H1 (cell line): Measurements from ENCODE around the gene PELI2. TPM values are rescaled to one million over a fixed set of nuclear protein-coding genes. Genes with fewer than 3 reads are reported as not detected.
A peak's percentile ranks its signal among the peaks of the same experiment; 100 is the strongest.

Experiments
- CTCF ChIA-PET: fragments of 300-600 bp; sonication (Branson Sonifier 250); formaldehyde crosslinking; loops from one replicate; lab custom pipeline; 2021; ENCODE audit not compliant: partially characterized antibody; lab: Charles Lee
- POLR2A ChIA-PET: fragments of 300-600 bp; sonication (Branson Sonifier 250); formaldehyde crosslinking; loops from one replicate; lab custom pipeline; 2021; ENCODE audit warnings: inconsistent platforms; ENCODE audit not compliant: partially characterized antibody; lab: Charles Lee
- DNase-seq, 2 experiments: peaks; one replicate each; pipeline versions ENCODE4 v3.0.0 to v3.0.0-alpha.2; 2010 to 2022; ENCODE audit warnings: low spot score in 2 of 2, low read depth in 1 of 2, mixed read lengths in 1 of 2
- FAIRE-seq: peaks from 2 replicates; lab custom pipeline; 2011; peaks lifted over from hg19 to GRCh38; lab: Jason Lieb, UNC
- H2AFZ ChIP-seq: 2 replicates; pipeline ENCODE4 v1.8.1; 2012; ENCODE audit warnings: low read length, inconsistent platforms
- H2AK5ac ChIP-seq: 2 replicates; pipeline ENCODE4 v1.6.1; 2013; ENCODE audit warnings: low read depth, low read length
- H2BK120ac ChIP-seq: replicated peaks from 2 replicates; pipeline ENCODE3; 2013; ENCODE audit warnings: low read depth, low read length, inconsistent platforms
- H2BK12ac ChIP-seq: 2 replicates; pipeline ENCODE4 v1.6.1; 2013; ENCODE audit warnings: low read depth, low read length
- H2BK15ac ChIP-seq: 2 replicates; pipeline ENCODE4 v1.6.1; 2013; ENCODE audit warnings: low read length
- H2BK20ac ChIP-seq: 2 replicates; pipeline ENCODE4 v1.6.1; 2013; ENCODE audit warnings: low read length
- H2BK5ac ChIP-seq: 2 replicates; pipeline ENCODE4 v1.6.1; 2013; ENCODE audit warnings: low read depth, low read length
- H3K14ac ChIP-seq: 2 replicates; pipeline ENCODE4 v1.6.1; 2013; ENCODE audit warnings: inconsistent platforms; ENCODE audit not compliant: insufficient read length
- H3K18ac ChIP-seq: 2 replicates; pipeline ENCODE4 v1.6.1; 2013; ENCODE audit warnings: low read length; ENCODE audit errors: extremely low read depth
- H3K23ac ChIP-seq: 2 replicates; pipeline ENCODE4 v1.6.1; 2013; ENCODE audit warnings: inconsistent platforms; ENCODE audit not compliant: insufficient read length
- H3K23me2 ChIP-seq: 2 replicates; pipeline ENCODE4 v1.6.1; 2013; ENCODE audit warnings: low read depth, low read length
- H3K27ac ChIP-seq: 2 replicates; pipeline ENCODE4 v1.6.1; 2011; ENCODE audit warnings: low read depth, low read length, inconsistent platforms
- H3K27me3 ChIP-seq, 4 experiments: replicated peaks in 1 of 4; 1 replicate in 1 of 4; 2 replicates in 3 of 4; pipeline versions ENCODE4 v1.6.1 to v1.8.1; 2011 to 2013; ENCODE audit warnings: low read length in 3 of 4, mild to moderate bottlenecking in 3 of 4, inconsistent platforms in 2 of 4, mixed read lengths in 2 of 4, moderate library complexity in 1 of 4; ENCODE audit not compliant: control insufficient read depth in 3 of 4, insufficient read depth in 3 of 4; ENCODE audit errors: extremely low read depth in 1 of 4
- H3K36me3 ChIP-seq, 4 experiments: 2 replicates each; pipeline versions ENCODE4 v1.6.1 to v1.8.1; 2011 to 2013; ENCODE audit warnings: mild to moderate bottlenecking in 4 of 4, low read length in 3 of 4, moderate library complexity in 2 of 4, control low read depth in 1 of 4, inconsistent platforms in 1 of 4; ENCODE audit not compliant: insufficient read depth in 4 of 4, control insufficient read depth in 2 of 4
- H3K4ac ChIP-seq: replicated peaks from 2 replicates; pipeline ENCODE3; 2013; ENCODE audit warnings: low read length, low read depth, mixed read lengths, inconsistent platforms; ENCODE audit not compliant: insufficient read length
- H3K4me1 ChIP-seq, 4 experiments: replicated peaks in 1 of 4; 1 replicate in 1 of 4; 2 replicates in 3 of 4; pipeline versions ENCODE4 v1.6.1 to v1.8.1; 2011 to 2013; ENCODE audit warnings: low read length in 3 of 4, inconsistent platforms in 2 of 4, mixed read lengths in 1 of 4; ENCODE audit not compliant: insufficient read depth in 4 of 4, control insufficient read depth in 3 of 4
- H3K4me2 ChIP-seq, 2 experiments: 2 replicates each; pipeline versions ENCODE4 v1.6.1 to v1.8.1; 2011 to 2013; ENCODE audit warnings: low read depth in 2 of 2, low read length in 2 of 2, control low read depth in 1 of 2, inconsistent platforms in 1 of 2, mild to moderate bottlenecking in 1 of 2; ENCODE audit not compliant: insufficient read depth in 1 of 2
- H3K4me3 ChIP-seq, 4 experiments: fragments of 200-600, 300-600 bp in 1 of 4; sonication (generic), shearing (Covaris generic), sonication (Bioruptor Twin) in 1 of 4; 2 replicates each; pipeline versions ENCODE4 v1.5.1 to v1.8.1; 2011 to 2016; ENCODE audit warnings: low read length in 4 of 4, low read depth in 3 of 4, control low read depth in 2 of 4, inconsistent platforms in 2 of 4, mild to moderate bottlenecking in 2 of 4, mixed read lengths in 1 of 4, moderate library complexity in 1 of 4; ENCODE audit not compliant: insufficient read depth in 2 of 4; ENCODE audit errors: extremely low read depth in 1 of 4
- H3K56ac ChIP-seq: replicated peaks from 2 replicates; pipeline ENCODE3; 2013; ENCODE audit warnings: low read depth, mild to moderate bottlenecking, mixed read lengths, low read length, inconsistent platforms; ENCODE audit not compliant: insufficient read length
- H3K79me1 ChIP-seq: 2 replicates; pipeline ENCODE4 v1.6.1; 2013; ENCODE audit warnings: low read depth, low read length, control low read depth
- H3K79me2 ChIP-seq, 2 experiments: 2 replicates each; pipeline versions ENCODE4 v1.6.1 to v1.8.1; 2012 to 2013; ENCODE audit warnings: low read length in 2 of 2, mild to moderate bottlenecking in 2 of 2, inconsistent platforms in 1 of 2; ENCODE audit not compliant: insufficient read depth in 2 of 2, control insufficient read depth in 1 of 2
- H3K9ac ChIP-seq, 4 experiments: replicated peaks in 1 of 4; 1 replicate in 1 of 4; 2 replicates in 3 of 4; pipeline versions ENCODE4 v1.6.1 to v1.8.1; 2011 to 2013; ENCODE audit warnings: low read depth in 3 of 4, low read length in 3 of 4, control low read depth in 2 of 4, mild to moderate bottlenecking in 2 of 4, moderate library complexity in 2 of 4, inconsistent platforms in 1 of 4; ENCODE audit errors: extremely low read depth in 1 of 4
- H3K9me3 ChIP-seq, 2 experiments: 2 replicates each; pipeline versions ENCODE4 v1.6.1 to v1.8.1; 2012 to 2013; ENCODE audit warnings: mild to moderate bottlenecking in 2 of 2, moderate library complexity in 2 of 2, control low read depth in 1 of 2, inconsistent platforms in 1 of 2, low read depth in 1 of 2, low read length in 1 of 2, mixed read lengths in 1 of 2; ENCODE audit not compliant: insufficient read depth in 2 of 2
- H4K20me1 ChIP-seq, 2 experiments: replicated peaks in 1 of 2; 2 replicates each; pipeline versions ENCODE3 to v1.8.1; 2011 to 2013; ENCODE audit warnings: inconsistent platforms in 2 of 2, low read length in 2 of 2, mild to moderate bottlenecking in 1 of 2; ENCODE audit not compliant: insufficient read depth in 2 of 2, control insufficient read depth in 1 of 2
- H4K5ac ChIP-seq: 2 replicates; pipeline ENCODE4 v1.6.1; 2013; ENCODE audit warnings: low read length, low read depth, mixed read lengths, inconsistent platforms; ENCODE audit not compliant: insufficient read length
- H4K8ac ChIP-seq: 2 replicates; pipeline ENCODE4 v1.8.0; 2013; ENCODE audit warnings: mild to moderate bottlenecking, moderate library complexity, low read length, inconsistent platforms; ENCODE audit not compliant: insufficient read depth; ENCODE audit errors: extremely low read depth
- H4K91ac ChIP-seq: replicated peaks from 2 replicates; pipeline ENCODE3; 2013; ENCODE audit warnings: low read length, mixed read lengths, inconsistent platforms; ENCODE audit not compliant: insufficient read length
- ASH2L ChIP-seq: fragments of 200-600, 300-600 bp; sonication (generic); IDR thresholded peaks from one replicate; pipeline ENCODE4 v1.7.1; 2017; ENCODE audit warnings: low read length
- CTBP2 ChIP-seq: IDR thresholded peaks from 2 replicates; pipeline ENCODE4 v1.7.0; 2011; ENCODE audit warnings: borderline replicate concordance, mild to moderate bottlenecking, moderate library complexity, mixed read lengths, low read length; ENCODE audit not compliant: insufficient read depth, insufficient read length
- EGR1 ChIP-seq: IDR thresholded peaks from 2 replicates; pipeline ENCODE4 v1.6.1; 2011; ENCODE audit warnings: low read depth, low read length, borderline replicate concordance
- JUN ChIP-seq: IDR thresholded peaks from 2 replicates; pipeline ENCODE4 v1.6.1; 2011; ENCODE audit warnings: low read depth, mild to moderate bottlenecking, improper control_type of control experiment, low read length
- KDM4A ChIP-seq: IDR thresholded peaks from one replicate; pipeline ENCODE4 v1.7.1; 2012; ENCODE audit warnings: low read depth, mild to moderate bottlenecking, moderate library complexity, low read length, inconsistent platforms; ENCODE audit not compliant: severe bottlenecking
- RBBP5 ChIP-seq: IDR thresholded peaks from 2 replicates; pipeline ENCODE4 v1.7.1; 2012; ENCODE audit warnings: low read depth, mild to moderate bottlenecking, inconsistent platforms, low read length, moderate library complexity, borderline replicate concordance
- RNF2 ChIP-seq: fragments of 200-900, 300-1000 bp; sonication (generic); IDR thresholded peaks from 2 replicates; pipeline ENCODE4 v1.7.1; 2016; ENCODE audit warnings: borderline replicate concordance, low read depth, mild to moderate bottlenecking, antibody characterized with exemption, low read length; ENCODE audit not compliant: poor library complexity, severe bottlenecking; ENCODE audit errors: missing control alignments
- SP1 ChIP-seq: IDR thresholded peaks from 2 replicates; pipeline ENCODE4 v1.6.1; 2011; ENCODE audit warnings: low read depth, low read length
- SP4 ChIP-seq: IDR thresholded peaks from 2 replicates; pipeline ENCODE4 v1.6.1; 2012; ENCODE audit warnings: low read length, inconsistent platforms
- SUZ12 ChIP-seq: fragments of 200-600 bp; sonication (generic); IDR thresholded peaks from 2 replicates; pipeline ENCODE4 v1.6.1; 2012; ENCODE audit warnings: mild to moderate bottlenecking, inconsistent platforms, low read length, moderate library complexity, mixed read lengths
- TAF7 ChIP-seq: optimal IDR thresholded peaks from 2 replicates; pipeline ENCODE3; 2011; ENCODE audit warnings: low read depth, mild to moderate bottlenecking, inconsistent platforms, low read length, moderate library complexity, borderline replicate concordance
- WGBS, 2 experiments: shearing (Covaris generic) in 1 of 2; methylation state at CpG; one replicate each; pipeline versions ENCODE4 v1.1.6 to v1.1.7; 2013 to 2015; ENCODE audit warnings: low lambda C conversion rate in 2 of 2, mixed read lengths in 2 of 2, inconsistent platforms in 1 of 2, low coverage in 1 of 2, missing lambda C conversion rate in 1 of 2; ENCODE audit not compliant: insufficient replicate concordance in 2 of 2, insufficient coverage in 1 of 2, insufficient read length in 1 of 2; ENCODE audit errors: extremely low coverage in 1 of 2, missing lambda C conversion rate in 1 of 2; 5-methylcytosine and 5-hydroxymethylcytosine counted together
- polyA plus RNA-seq, 7 experiments: library from polyadenylated mRNA; depleted of rRNA in 3 of 7; stranded (reverse) in 5 of 7; unstranded in 2 of 7; fragments of >200 nt in 5 of 7; fragments of 200-250 nt in 2 of 7; gene quantifications; 1 replicate in 5 of 7; 2 replicates in 1 of 7; 4 replicates in 1 of 7; pipeline versions ENCODE4 v1.2.1 to v1.2.3, GENCODE V29; 2011 to 2013; ENCODE audit warnings: missing spikeins in 2 of 7, mixed read lengths in 2 of 7
- total RNA-seq: library from RNA; stranded (reverse); fragmentation: NEBNext Ultra II Directional; extraction: Animal tissue kit (Norgen Biotek cat#: 25700); gene quantifications from 2 replicates; pipeline ENCODE4 v1.2.1, GENCODE V29; 2021

Gene PELI2
- total and polyA plus RNA-seq, 2 of the 8 experiments (the other 6 are each of a cell fraction or from before 2014, with no cell fraction given), result 14.6 to 25.7 TPM

DNA sequence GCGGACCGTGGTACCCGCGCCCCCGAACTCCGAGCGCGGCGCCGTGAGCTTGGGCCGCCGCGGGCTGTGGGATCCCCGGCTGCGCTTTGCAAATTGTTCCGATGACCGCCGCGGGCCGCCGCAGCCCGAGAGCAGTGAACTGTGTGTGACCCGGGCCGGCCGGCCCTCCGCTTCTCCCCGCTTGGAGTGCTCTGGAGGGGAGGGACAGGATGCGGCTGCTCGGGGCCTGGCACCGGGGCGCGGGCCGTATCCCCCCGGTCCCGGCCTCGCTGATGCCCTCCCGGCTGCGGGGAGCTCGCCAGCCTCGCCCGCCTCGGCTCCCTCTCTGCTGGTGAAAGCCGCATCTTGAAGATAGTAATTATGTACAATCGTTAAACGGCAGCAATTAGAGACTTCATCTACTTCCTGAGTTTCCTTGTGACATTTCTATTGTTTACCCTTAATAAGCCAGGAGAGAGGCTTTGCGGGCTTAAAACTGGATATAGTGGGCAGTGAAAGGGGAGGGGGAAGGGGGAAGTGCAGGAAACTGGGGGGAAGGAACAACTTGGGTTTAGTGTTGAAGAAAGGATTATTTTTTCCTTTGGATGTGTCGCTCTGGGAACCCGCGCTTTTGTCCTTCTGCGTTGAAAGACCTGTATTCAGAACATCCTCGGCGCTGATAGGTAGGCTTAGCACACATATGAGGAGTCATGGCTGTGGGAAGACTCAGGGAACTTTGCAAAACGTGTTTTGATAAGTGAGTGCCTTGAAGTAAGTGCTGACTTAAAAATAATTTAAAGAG, 1.2 kb downstream of the PELI2 start:
- ChIA-PET POLR2A (interaction anchor here (1.7 to 3.3 kb wide), 4 partner anchors 10 to 175 kb away, joined by 3 to 20 read pairs (median 12); no protein-coding TSS in a partner anchor), CTCF (interaction anchor here (0.6 to 1.5 kb wide), 8 partner anchors 10 to 435 kb away, joined by 3 to 6 read pairs (median 3); no protein-coding TSS in a partner anchor)
- WGBS, 2 experiments, result 3% methylated on average over 41 of the region's 53 CpGs; no CpG with 5 or more reads in 1 of the 2 experiments
- H3K9me3 ChIP-seq, result no peaks in the 10 kb centered on the region
- H3K4ac ChIP-seq, result no peak overlapping the region
- no peak overlapping the region for H3K14ac ChIP-seq
- peak overlapping the region; percentile 76 to 98 for H3K4me2 ChIP-seq
- peaks cover 9 to 51% of the 10 kb centered on the region in 2 experiments; a peak in 3 of 4 replicates for H3K79me2 ChIP-seq
- peaks cover 3% of the 10 kb centered on the region; the same call in 1 of the 2 replicates for H3K23me2 ChIP-seq
- peaks cover 0 to 9% of the 10 kb centered on the region in 2 experiments for H4K20me1 ChIP-seq
- H4K91ac ChIP-seq, result no peak overlapping the region
- FAIRE-seq (no peak), DNase-seq (peak in 1 of 2 experiments; percentile 66)
- H2BK20ac ChIP-seq, result no peak overlapping the region
- no peak overlapping the region for H3K56ac ChIP-seq
- H4K5ac ChIP-seq, result no peak overlapping the region
- no peak overlapping the region for H2AK5ac ChIP-seq
- H3K4me1 ChIP-seq, result peaks cover 5 to 14% (median 9%) of the 10 kb centered on the region in 4 experiments; a peak in 6 of 7 replicates
- no peak overlapping the region for H2BK5ac ChIP-seq
- H3K79me1 ChIP-seq, result no peaks in the 10 kb centered on the region
- H4K8ac ChIP-seq, result no peak overlapping the region
- H2BK15ac ChIP-seq, result no peak overlapping the region
- no peak overlapping the region for H3K23ac ChIP-seq
- H2BK12ac ChIP-seq, result no peak overlapping the region
- peak overlapping the region; percentile 57 to 92 (median 72) for H3K4me3 ChIP-seq
- H2AFZ ChIP-seq, result no peak overlapping the region
- H3K27me3 ChIP-seq, result peaks cover 0 to 13% (median 2%) of the 10 kb centered on the region in 4 experiments; a peak in 3 of 7 replicates
- no peaks in the 10 kb centered on the region for H3K36me3 ChIP-seq
- no peak overlapping the region for H2BK120ac ChIP-seq
- H3K18ac ChIP-seq, result no peak overlapping the region
- no peak overlapping the region for H3K27ac ChIP-seq
- peak overlapping the region; percentile 34 to 82 (median 56); a peak in 5 of 7 replicates for H3K9ac ChIP-seq
- TF ChIP-seq KDM4A, result peak; percentile 53
- no peak for TF ChIP-seq SP4
- peak; percentile 37 for TF ChIP-seq TAF7
- TF ChIP-seq ASH2L, result peak; percentile 98
- no peak for TF ChIP-seq SP1
- peak; percentile 54; the same call in 1 of the 2 replicates for TF ChIP-seq SUZ12
- peak; percentile 23 for TF ChIP-seq RNF2
- peak; percentile 59 for TF ChIP-seq CTBP2
- 0 out of 2 replicates have a peak, but pooled peaks have one; percentile 18 for TF ChIP-seq EGR1
- no peak for TF ChIP-seq JUN
- TF ChIP-seq RBBP5, result peak; percentile 87
